ENCODE data around the gene MALAT1. TPM values are rescaled to one million over a fixed set of nuclear protein-coding genes. Genes with fewer than 3 reads are reported as not detected.

The MALAT1 gene
- total RNA-seq, 1 experiment from 2014 or later: 4,167 TPM

Small RNA genes lying within 50 kb of the gene (small RNA-seq; reads per million reads assigned to genes)
- gene RF01684: not detected

Other genes starting within 250 kb of the MALAT1 start
- gene POLA2, start 237.1 kb upstream of the MALAT1 start, total RNA-seq (2014; rRNA removed; shearing (Covaris generic); ENCODE audit: low replicate concordance): 13.2 and 19.0 TPM in 2 replicates
- 0.43 and 2.6 TPM in 2 replicates for gene CDC42EP2, start 184.2 kb upstream of the MALAT1 start, total RNA-seq (2014; rRNA removed; shearing (Covaris generic); ENCODE audit: low replicate concordance)
- 34.0 and 44.5 TPM in 2 replicates for gene DPF2, start 165.2 kb upstream of the MALAT1 start, total RNA-seq (2014; rRNA removed; shearing (Covaris generic); ENCODE audit: low replicate concordance)
- 0.11 and 0.83 TPM in 2 replicates for gene TIGD3, start 144.3 kb upstream of the MALAT1 start, total RNA-seq (2014; rRNA removed; shearing (Covaris generic); ENCODE audit: low replicate concordance)
- gene SLC25A45, start 116.4 kb upstream of the MALAT1 start, total RNA-seq (2014; rRNA removed; shearing (Covaris generic); ENCODE audit: low replicate concordance): 6.7 and 9.7 TPM in 2 replicates
- gene FRMD8, start 112.4 kb upstream of the MALAT1 start, total RNA-seq (2014; rRNA removed; shearing (Covaris generic); ENCODE audit: low replicate concordance): 48.5 and 102 TPM in 2 replicates
- gene NEAT1, start 76.2 kb upstream of the MALAT1 start, total RNA-seq (2014; rRNA removed; shearing (Covaris generic); ENCODE audit: low replicate concordance): 36.5 and 74.7 TPM in 2 replicates
- gene SCYL1, start 26.0 kb downstream of the MALAT1 start, total RNA-seq (2014; rRNA removed; shearing (Covaris generic); ENCODE audit: low replicate concordance): 39.1 and 79.0 TPM in 2 replicates
- gene LTBP3, start 59.3 kb downstream of the MALAT1 start, total RNA-seq (2014; rRNA removed; shearing (Covaris generic); ENCODE audit: low replicate concordance): 1.3 and 6.8 TPM in 2 replicates
- 31.7 and 49.4 TPM in 2 replicates for gene ZNRD2, start 71.4 kb downstream of the MALAT1 start, total RNA-seq (2014; rRNA removed; shearing (Covaris generic); ENCODE audit: low replicate concordance)
- gene FAM89B, start 73.5 kb downstream of the MALAT1 start, total RNA-seq (2014; rRNA removed; shearing (Covaris generic); ENCODE audit: low replicate concordance): 14.2 and 21.9 TPM in 2 replicates
- 19.9 and 75.1 TPM in 2 replicates for gene EHBP1L1, start 77.0 kb downstream of the MALAT1 start, total RNA-seq (2014; rRNA removed; shearing (Covaris generic); ENCODE audit: low replicate concordance)
- gene KCNK7, start 96.8 kb downstream of the MALAT1 start, total RNA-seq (2014; rRNA removed; shearing (Covaris generic); ENCODE audit: low replicate concordance): 0.25 and 0.48 TPM in 2 replicates
- gene MAP3K11, start 115.2 kb downstream of the MALAT1 start, total RNA-seq (2014; rRNA removed; shearing (Covaris generic); ENCODE audit: low replicate concordance): 11.8 and 28.0 TPM in 2 replicates
- 20.4 and 28.5 TPM in 2 replicates for gene PCNX3, start 116.7 kb downstream of the MALAT1 start, total RNA-seq (2014; rRNA removed; shearing (Covaris generic); ENCODE audit: low replicate concordance)
- gene SIPA1, start 139.1 kb downstream of the MALAT1 start, total RNA-seq (2014; rRNA removed; shearing (Covaris generic); ENCODE audit: low replicate concordance): 74.6 and 123 TPM in 2 replicates
- 42.6 and 44.0 TPM in 2 replicates for gene RELA, start 163.9 kb downstream of the MALAT1 start, total RNA-seq (2014; rRNA removed; shearing (Covaris generic); ENCODE audit: low replicate concordance)
- gene KAT5, start 213.2 kb downstream of the MALAT1 start, total RNA-seq (2014; rRNA removed; shearing (Covaris generic); ENCODE audit: low replicate concordance): 17.8 and 23.9 TPM in 2 replicates
- 70.7 and 133 TPM in 2 replicates for gene RNASEH2C, start 221.8 kb downstream of the MALAT1 start, total RNA-seq (2014; rRNA removed; shearing (Covaris generic); ENCODE audit: low replicate concordance)

All from Karpas-422 (cell line).